ENCODE results near the gene LENEP.

LENEP gene

GRCh38 chr1:154960446-154961136, 32.8 kb upstream of the LENEP start:
- DNase-seq (ENCODE audit: low read depth), result no peak

GRCh38 chr1:154961207-154962155, 31.9 kb upstream of the LENEP start, which contains the start of gene PYGO2:
PYGO2 (minus strand) TSS chr1:154961782; CDS start chr1:154961576, 206 bp downstream.
- peak; percentile 80 for DNase-seq (ENCODE audit: low read depth)

DNA sequence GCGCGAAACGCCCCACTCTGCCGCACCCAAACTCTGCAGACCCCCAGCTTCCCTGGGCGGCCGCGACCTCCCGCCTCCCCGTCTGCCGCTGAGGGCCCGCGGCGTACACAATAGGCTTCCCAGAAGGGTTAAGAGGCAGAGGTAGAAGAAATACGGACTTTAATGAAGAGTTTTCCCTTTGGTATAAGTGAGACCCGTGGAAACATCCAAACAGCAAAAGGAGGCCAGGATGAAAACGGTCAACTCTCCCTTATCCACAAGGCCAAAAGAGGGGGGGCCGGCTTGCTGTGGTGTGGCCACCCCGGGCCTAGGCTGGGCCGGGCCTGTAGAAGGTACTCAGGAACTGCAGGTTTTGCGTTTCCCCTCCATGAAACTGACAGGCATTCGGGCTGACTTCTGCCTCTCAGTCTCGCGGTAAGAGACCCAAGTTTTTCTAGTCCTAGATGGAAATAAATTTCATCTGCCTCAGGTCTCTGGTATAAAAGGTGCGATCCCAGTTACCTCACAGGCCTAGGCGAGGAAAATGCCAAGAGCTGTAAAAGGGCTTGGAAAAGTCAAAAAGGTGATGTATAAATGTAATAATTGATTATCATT, 31.1 kb upstream of the LENEP start:
- DNase-seq (ENCODE audit: low read depth), result peak; percentile 56

GRCh38 chr1:154962795-154963330, 30.5 kb upstream of the LENEP start:
- no peak for DNase-seq (ENCODE audit: low read depth)

- DNase-seq (ENCODE audit: low read depth), result no peak
Measured at GRCh38 chr1:154963643-154964042, 29.7 kb upstream of the LENEP start.

DNA sequence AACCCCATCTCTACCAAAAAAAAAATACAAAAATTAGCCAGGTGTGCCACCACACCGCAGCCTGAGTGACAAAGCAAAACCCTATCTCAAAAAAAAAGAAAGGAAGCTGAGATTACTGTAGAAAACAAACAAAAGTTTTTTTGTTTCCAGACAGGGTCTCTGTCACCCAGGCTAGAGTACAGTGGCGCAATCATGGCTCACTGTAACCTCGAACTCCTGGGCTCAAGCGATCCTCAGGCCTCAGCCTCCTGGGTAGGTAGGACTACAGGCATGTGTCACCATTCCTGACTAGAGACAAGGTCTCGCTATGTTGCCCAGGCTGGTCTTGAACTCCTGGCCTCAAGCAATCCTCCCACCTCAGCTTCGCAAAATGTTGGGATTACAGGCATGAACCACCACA, 29.0 kb upstream of the LENEP start:
- no peak for DNase-seq (ENCODE audit: low read depth)

- no peak for DNase-seq (ENCODE audit: low read depth)
Measured at GRCh38 chr1:154966111-154966510, 27.3 kb upstream of the LENEP start.

- DNase-seq (ENCODE audit: low read depth), result no peak
Measured at GRCh38 chr1:154967331-154967950, 25.9 kb upstream of the LENEP start.

DNA sequence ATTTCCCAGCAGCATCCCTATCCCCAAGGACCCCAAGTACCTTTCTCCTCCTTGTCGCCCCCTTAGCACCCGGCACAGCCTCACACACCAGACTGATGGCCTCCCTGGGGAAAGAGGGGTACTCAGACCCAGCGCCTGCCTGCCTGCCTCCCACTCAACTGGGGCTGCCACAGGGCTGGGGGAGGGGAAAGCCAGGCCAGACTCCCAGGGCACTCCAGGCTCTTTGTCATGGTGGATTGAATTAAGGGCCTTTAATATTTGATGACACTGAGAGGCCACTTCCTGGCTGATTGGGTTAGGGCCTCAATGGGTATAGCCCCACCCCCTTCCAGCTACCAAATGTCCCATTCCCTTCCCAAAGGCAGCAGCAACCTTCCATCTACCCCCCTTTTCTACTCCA, 24.7 kb upstream of the LENEP start:
- no peak for DNase-seq (ENCODE audit: low read depth)

DNA sequence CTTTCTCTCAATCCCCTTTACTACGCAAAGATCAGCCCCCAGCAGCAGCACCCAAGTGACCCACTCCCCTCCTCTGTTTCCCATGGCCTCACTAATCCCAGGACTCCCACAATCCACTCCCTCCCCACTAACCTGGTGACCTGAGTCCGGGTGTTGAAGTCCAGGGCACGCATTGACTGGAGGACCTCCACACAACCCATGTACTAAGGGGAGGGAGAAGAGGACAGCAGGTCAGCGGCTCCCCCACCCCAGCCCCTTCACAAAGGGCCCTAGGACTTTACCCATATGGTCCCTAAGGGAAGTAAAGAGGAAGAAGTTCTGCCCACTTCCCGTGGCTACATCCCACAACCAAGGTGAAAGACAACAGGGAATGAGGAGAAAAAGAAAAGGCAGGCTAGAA, 24.1 kb upstream of the LENEP start:
- DNase-seq (ENCODE audit: low read depth), result no peak

DNA sequence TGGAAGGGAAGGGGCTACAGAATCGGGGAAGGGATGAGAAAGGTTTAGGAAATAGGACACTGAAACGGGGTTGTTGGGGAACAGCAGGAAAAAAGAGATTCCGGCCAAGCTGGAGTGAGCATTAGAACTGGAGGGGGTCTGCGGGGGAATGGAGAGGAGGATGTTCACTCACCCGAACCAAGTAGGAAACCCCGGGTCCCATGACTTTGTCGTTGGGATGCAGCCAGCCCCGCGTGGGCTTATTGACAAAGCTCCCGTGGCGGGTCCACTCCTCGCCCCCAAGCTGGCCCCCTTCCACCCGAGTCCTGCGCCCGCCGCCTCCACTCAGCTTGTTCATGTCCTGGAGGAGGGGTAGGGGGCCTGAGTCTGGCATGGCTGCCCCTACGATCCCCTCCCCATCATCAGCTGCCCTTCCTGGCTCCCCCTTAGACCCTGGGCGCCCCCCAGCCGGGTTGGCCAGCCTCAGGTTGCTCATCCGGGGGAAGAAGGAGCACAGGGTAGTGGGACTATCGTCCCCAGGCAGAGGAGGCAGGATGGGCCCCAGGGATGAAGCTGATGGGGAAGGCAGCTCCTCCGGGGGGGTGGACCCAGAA, 23.4 kb upstream of the LENEP start:
- DNase-seq (ENCODE audit: low read depth), result peak; percentile 23

- DNase-seq (ENCODE audit: low read depth), result peak; percentile 96
Measured at GRCh38 chr1:154970631-154971340, 22.6 kb upstream of the LENEP start, which contains the start of gene SHC1. SHC1 (minus strand) TSS chr1:154970747; CDS start chr1:154970526, 221 bp downstream.

GRCh38 chr1:154971341-154971998, 21.9 kb upstream of the LENEP start:
- peak; percentile 24 for DNase-seq (ENCODE audit: low read depth)

- DNase-seq (ENCODE audit: low read depth), result no peak
Measured at GRCh38 chr1:154972213-154972516, 21.2 kb upstream of the LENEP start.

GRCh38 chr1:154972517-154973343, 20.7 kb upstream of the LENEP start:
- peak; percentile 98 for DNase-seq (ENCODE audit: low read depth)

- peak; percentile 99 for DNase-seq (ENCODE audit: low read depth)
Measured at GRCh38 chr1:154973344-154974101, 19.9 kb upstream of the LENEP start.

- peak; percentile 100 for DNase-seq (ENCODE audit: low read depth)
Measured at GRCh38 chr1:154974102-154974807, 19.1 kb upstream of the LENEP start, which contains the start of gene CKS1B. CKS1B (plus strand) TSS chr1:154974681; CDS start chr1:154974746, 65 bp downstream.

All from ELR (cell line).